H1 (cell line): ENCODE results near the gene U2AF1L4.

Experiments
- SRF ChIP-seq: IDR thresholded peaks from 2 replicates; pipeline ENCODE4 v1.6.1; 2011; ENCODE audit warnings: mild to moderate bottlenecking, low read depth, low read length, moderate library complexity
- TEAD4 ChIP-seq: IDR thresholded peaks from 2 replicates; pipeline ENCODE4 v1.6.1; 2012; ENCODE audit warnings: low read depth, low read length, inconsistent platforms, mixed read lengths
- TF ChIP-seq, protein P1 (sequence below), 3 experiments: IDR thresholded peaks; 1 replicate in 2 of 3; 2 replicates in 1 of 3; pipeline versions ENCODE4 v1.5.1 to v1.6.1; 2011; ENCODE audit warnings: low read length in 3 of 3, mild to moderate bottlenecking in 3 of 3, inconsistent platforms in 2 of 3, low read depth in 1 of 3, moderate library complexity in 1 of 3; ENCODE audit not compliant: insufficient read depth in 1 of 3; ENCODE audit errors: control extremely low read depth in 1 of 3
- TF ChIP-seq, protein P2 (sequence below): IDR thresholded peaks from 2 replicates; pipeline ENCODE4 v1.6.1; 2012; ENCODE audit warnings: low read length, inconsistent platforms

GRCh38 chr19:35731353-35731752 is 13.9 kb downstream of the U2AF1L4 start:
- TF ChIP-seq, protein P1, sequence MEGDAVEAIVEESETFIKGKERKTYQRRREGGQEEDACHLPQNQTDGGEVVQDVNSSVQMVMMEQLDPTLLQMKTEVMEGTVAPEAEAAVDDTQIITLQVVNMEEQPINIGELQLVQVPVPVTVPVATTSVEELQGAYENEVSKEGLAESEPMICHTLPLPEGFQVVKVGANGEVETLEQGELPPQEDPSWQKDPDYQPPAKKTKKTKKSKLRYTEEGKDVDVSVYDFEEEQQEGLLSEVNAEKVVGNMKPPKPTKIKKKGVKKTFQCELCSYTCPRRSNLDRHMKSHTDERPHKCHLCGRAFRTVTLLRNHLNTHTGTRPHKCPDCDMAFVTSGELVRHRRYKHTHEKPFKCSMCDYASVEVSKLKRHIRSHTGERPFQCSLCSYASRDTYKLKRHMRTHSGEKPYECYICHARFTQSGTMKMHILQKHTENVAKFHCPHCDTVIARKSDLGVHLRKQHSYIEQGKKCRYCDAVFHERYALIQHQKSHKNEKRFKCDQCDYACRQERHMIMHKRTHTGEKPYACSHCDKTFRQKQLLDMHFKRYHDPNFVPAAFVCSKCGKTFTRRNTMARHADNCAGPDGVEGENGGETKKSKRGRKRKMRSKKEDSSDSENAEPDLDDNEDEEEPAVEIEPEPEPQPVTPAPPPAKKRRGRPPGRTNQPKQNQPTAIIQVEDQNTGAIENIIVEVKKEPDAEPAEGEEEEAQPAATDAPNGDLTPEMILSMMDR (IDR thresholded peaks at IDR 0.05; ENCODE audit: control extremely low read depth in 1 of 3, insufficient read depth in 1 of 3, low read depth in 1 of 3, low read length in 3 of 3), result no peak
- TF ChIP-seq, protein P2, sequence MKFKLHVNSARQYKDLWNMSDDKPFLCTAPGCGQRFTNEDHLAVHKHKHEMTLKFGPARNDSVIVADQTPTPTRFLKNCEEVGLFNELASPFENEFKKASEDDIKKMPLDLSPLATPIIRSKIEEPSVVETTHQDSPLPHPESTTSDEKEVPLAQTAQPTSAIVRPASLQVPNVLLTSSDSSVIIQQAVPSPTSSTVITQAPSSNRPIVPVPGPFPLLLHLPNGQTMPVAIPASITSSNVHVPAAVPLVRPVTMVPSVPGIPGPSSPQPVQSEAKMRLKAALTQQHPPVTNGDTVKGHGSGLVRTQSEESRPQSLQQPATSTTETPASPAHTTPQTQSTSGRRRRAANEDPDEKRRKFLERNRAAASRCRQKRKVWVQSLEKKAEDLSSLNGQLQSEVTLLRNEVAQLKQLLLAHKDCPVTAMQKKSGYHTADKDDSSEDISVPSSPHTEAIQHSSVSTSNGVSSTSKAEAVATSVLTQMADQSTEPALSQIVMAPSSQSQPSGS, result no peak
- TF ChIP-seq SRF (no peak), TEAD4 (no peak)
